ENCODE measurements around the gene NPPA.

GRCh38 chr1:11881749-11882441 is 34.3 kb upstream of the NPPA start:
- TF ChIP-seq, protein P1, sequence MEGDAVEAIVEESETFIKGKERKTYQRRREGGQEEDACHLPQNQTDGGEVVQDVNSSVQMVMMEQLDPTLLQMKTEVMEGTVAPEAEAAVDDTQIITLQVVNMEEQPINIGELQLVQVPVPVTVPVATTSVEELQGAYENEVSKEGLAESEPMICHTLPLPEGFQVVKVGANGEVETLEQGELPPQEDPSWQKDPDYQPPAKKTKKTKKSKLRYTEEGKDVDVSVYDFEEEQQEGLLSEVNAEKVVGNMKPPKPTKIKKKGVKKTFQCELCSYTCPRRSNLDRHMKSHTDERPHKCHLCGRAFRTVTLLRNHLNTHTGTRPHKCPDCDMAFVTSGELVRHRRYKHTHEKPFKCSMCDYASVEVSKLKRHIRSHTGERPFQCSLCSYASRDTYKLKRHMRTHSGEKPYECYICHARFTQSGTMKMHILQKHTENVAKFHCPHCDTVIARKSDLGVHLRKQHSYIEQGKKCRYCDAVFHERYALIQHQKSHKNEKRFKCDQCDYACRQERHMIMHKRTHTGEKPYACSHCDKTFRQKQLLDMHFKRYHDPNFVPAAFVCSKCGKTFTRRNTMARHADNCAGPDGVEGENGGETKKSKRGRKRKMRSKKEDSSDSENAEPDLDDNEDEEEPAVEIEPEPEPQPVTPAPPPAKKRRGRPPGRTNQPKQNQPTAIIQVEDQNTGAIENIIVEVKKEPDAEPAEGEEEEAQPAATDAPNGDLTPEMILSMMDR (IDR thresholded peaks at IDR 0.05), result no peak
- TF ChIP-seq POLR2A (IDR thresholded peaks at IDR 0.05), result no peak
